H4 (cell line): ENCODE measurements around the gene SEC14L1. TPM values are rescaled to one million over a fixed set of nuclear protein-coding genes. Genes with fewer than 3 reads are reported as not detected.
A peak's percentile ranks its signal among the peaks of the same experiment; 100 is the strongest.
"Not testable (repeated sequence)": the region's sequence is repeated elsewhere in the genome, so short reads cannot be mapped to it uniquely, and the experiment has no call there.

ENCODE experiments used
- DNase-seq: peaks from one replicate; pipeline ENCODE4 v3.0.0-alpha.2; 2015; ENCODE audit warnings: low spot score
- total RNA-seq: library from RNA; depleted of rRNA; stranded (reverse); fragments of >200 nt; shearing (Covaris generic); gene quantifications from 2 replicates; pipeline ENCODE4 v1.2.3, GENCODE V29; 2014

SEC14L1 gene
- total RNA-seq, 1 experiment from 2014 or later, result 33.7 TPM

GRCh38 chr17:77237232-77238008 lies 96.7 kb downstream of the SEC14L1 start:
- no peak for DNase-seq

- DNase-seq, result no peak
Observed at GRCh38 chr17:77240976-77241375, 100.2 kb downstream of the SEC14L1 start.

GRCh38 chr17:77242118-77242851 lies 101.5 kb downstream of the SEC14L1 start:
- no peak for DNase-seq

- no peak for DNase-seq
Observed at GRCh38 chr17:77245162-77245926, 104.6 kb downstream of the SEC14L1 start.

GRCh38 chr17:77246110-77247047 lies 105.6 kb downstream of the SEC14L1 start:
- no peak for DNase-seq

GRCh38 chr17:77247048-77247541 lies 106.3 kb downstream of the SEC14L1 start:
- DNase-seq, result peak; percentile 74

- DNase-seq, result no peak
Observed at GRCh38 chr17:77247609-77248008, 106.8 kb downstream of the SEC14L1 start.

- DNase-seq, result no peak
Observed at GRCh38 chr17:77248216-77249114, 107.7 kb downstream of the SEC14L1 start.

- DNase-seq, result no peak
Observed at GRCh38 chr17:77251622-77252183, 110.9 kb downstream of the SEC14L1 start.

- DNase-seq, result not testable (repeated sequence)
Observed at GRCh38 chr17:77252306-77252705, 111.5 kb downstream of the SEC14L1 start.

GRCh38 chr17:77253611-77254051 lies 112.9 kb downstream of the SEC14L1 start:
- no peak for DNase-seq

- peak; percentile 97 for DNase-seq
Observed at GRCh38 chr17:77254951-77255825, 114.4 kb downstream of the SEC14L1 start.

GRCh38 chr17:77255970-77256369 lies 115.2 kb downstream of the SEC14L1 start:
- not testable (repeated sequence) for DNase-seq

- no peak for DNase-seq
Observed at GRCh38 chr17:77256710-77257109, 115.9 kb downstream of the SEC14L1 start.

- no peak for DNase-seq
Observed at GRCh38 chr17:77257169-77257568, 116.4 kb downstream of the SEC14L1 start.

- no peak for DNase-seq
Observed at GRCh38 chr17:77257596-77258458, 117.1 kb downstream of the SEC14L1 start.

- DNase-seq, result no peak
Observed at GRCh38 chr17:77258638-77259037, 117.9 kb downstream of the SEC14L1 start.
